Epidermal melanocyte (primary cell): Measurements from ENCODE around the gene KASH5.

ENCODE experiments used
- DNase-seq: peaks from one replicate; pipeline ENCODE4 v3.0.0; 2011; ENCODE audit warnings: low spot score; ENCODE audit not compliant: insufficient read length

Gene KASH5

GRCh38 chr19:49421039-49421877 is 33.2 kb downstream of the KASH5 start:
- DNase-seq = peak; percentile 87

- DNase-seq = no peak
These were observed 33.8 kb downstream of the KASH5 start for GRCh38 chr19:49421878-49422202.

DNA sequence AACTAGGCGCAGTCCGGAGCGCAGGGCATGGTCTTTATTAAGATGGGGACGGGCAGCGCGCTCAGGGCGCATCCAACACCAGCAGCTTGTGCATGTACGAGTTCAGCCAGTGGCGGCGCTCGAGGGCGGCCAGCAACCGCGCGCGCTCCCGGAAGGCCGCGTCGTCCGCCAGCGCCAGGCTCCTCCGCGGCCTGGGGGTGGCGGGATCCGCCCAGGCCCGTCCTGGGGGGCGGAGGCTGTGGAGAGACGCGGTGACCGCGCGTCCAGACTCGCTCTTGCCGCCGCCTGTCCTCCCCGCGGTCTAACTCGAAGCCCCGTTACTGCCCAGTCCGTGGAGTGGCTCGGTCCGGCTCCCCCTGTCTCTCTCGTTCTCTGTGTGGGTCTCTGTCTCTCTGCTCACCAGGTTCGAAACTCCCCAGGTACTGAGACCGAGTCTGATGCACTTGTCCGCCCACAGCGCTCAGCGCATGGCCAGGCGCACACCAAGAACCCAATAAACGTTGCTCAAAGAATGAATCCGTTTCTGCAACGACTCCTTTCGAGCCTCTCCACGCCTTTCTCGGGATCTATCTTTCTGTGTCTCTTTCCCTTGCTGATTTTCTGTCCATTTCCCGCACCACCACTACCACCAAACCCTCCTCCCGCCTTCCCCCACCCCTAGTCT is 34.5 kb downstream of the KASH5 start:
- peak; percentile 13 for DNase-seq

- DNase-seq = peak; percentile 2
These were observed 35.3 kb downstream of the KASH5 start, which contains the start of gene PTH2 for GRCh38 chr19:49423071-49423984. PTH2 (minus strand) TSS chr19:49423441; CDS start chr19:49423339, 102 bp downstream.

- peak; percentile 14 for DNase-seq
These were observed 35.9 kb downstream of the KASH5 start for GRCh38 chr19:49423985-49424303.

DNA sequence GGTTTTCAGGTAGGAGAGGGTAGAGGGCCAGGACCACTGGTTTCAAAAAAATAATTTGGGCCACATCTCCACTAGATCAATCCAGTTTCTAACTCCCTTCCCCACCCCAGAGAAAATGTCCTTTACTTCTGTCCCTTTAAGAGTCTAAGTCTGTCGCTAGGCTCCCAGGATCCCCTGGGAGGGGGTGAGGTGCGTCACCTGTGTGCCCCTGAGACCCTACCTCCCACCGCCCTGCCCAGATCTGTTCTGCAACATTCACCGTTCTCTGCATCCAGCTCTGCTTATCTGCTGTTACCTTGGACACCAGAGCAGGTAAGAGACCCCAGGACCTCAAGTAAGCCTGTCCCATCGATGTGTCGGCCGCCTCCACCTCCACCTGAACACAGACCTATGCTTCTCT is 37.1 kb downstream of the KASH5 start, which contains the start of gene GFY:
Gene GFY, plus strand, starts transcription at position 211 of the 400 bp plus-strand sequence. CDS start 1,043 bp downstream, outside the sequence.
- no peak for DNase-seq

GRCh38 chr19:49425922-49426592 is 38.0 kb downstream of the KASH5 start:
- peak; percentile 19 for DNase-seq

- peak; percentile 1 for DNase-seq
These were observed 39.3 kb downstream of the KASH5 start for GRCh38 chr19:49427339-49427738.

DNA sequence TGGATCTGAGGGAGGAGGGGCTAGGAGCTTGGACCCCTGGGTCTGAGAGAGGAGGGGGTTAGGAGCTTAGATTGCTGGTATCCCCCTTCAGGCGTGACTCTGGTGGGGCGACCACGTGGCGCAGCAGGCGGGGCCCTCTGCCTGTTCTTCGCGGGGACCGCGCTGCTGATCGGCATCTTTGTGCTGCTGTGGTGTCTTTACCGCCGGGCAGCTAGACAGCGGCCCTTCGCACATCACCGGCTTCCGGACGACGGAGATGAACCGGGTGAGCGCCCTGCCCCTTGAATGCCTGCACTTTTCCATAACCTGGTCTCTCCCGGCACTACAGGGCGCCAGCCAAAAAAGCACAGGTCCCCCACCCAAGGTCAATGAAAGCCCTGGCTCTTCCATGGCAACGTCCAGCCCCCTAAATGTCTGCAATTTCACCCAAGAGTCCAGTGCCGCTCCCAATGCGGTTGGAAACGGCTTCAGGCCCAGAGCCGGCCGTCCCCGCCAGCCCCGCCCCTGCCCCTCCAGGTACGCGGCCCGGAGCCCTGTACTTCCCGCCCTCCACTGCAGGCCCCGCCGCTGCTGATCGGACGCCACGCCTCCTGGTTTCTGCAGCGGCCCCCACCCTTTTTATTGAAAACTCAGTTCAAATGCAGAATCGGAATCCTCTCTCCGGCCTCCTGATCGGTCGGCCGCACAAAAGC is 40.0 kb downstream of the KASH5 start:
- peak; percentile 22 for DNase-seq

GRCh38 chr19:49428547-49429451 is 40.8 kb downstream of the KASH5 start:
- peak; percentile 8 for DNase-seq

DNA sequence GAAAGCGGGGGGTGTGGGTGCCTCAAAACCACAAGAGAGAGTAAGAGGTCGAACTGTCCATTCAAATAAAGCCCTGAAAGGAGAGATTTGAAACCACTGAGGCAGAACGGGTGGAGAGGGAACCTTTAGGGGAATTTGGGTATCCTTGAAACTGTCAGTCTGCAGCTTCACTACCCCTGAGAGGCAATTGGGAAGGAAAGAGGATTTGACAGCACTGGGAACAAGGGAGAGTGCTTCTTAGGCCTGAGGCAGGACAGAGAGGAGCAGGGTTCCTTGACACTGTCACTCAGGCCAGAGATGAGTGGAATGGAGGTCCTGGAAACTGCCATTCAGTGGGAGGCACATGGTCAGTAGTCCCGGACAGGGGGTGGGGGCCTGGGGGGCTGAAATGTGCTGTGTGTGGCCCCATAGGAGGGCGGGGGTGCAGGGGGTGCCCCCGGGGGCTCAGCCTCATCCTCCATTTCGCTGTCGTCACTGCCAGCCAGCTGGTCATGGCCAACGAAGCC is 42.2 kb downstream of the KASH5 start:
- DNase-seq = peak; percentile 17

DNA sequence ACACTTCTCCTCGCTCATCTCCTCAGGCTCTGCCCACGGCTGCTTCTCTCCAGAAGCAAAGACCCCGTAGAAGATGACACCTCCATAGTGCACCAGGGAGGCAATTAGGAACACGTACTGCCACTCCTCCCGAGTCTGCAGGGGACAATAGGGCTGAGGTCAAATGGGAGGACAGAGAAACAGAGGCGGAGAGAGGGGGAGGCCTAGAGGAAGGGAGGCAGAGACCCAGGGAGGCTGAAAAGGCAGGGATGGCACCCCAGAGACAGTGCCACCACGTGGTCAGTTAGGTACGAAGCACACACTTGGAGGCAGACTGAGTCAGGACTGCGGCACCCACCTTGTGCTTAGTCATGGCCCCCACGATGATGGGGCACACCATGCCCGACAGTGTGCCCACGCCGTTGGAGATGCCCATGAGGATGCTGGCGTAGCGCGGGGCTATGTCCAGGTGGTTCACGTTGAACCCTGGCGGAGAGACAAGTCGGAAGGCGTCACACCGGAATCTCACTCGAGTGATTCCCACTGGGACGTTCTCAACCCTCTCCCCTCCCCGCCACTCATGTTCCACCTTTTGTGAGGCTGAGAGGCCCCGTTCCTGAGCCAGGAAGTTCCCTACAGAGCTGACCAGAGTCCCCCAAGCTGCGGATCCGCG is 42.8 kb downstream of the KASH5 start:
- peak; percentile 9 for DNase-seq

- DNase-seq = no peak
These were observed 43.3 kb downstream of the KASH5 start for GRCh38 chr19:49431330-49431749.

- DNase-seq = peak; percentile 10
These were observed 44.4 kb downstream of the KASH5 start for GRCh38 chr19:49432141-49433073.

GRCh38 chr19:49433240-49433901 is 45.3 kb downstream of the KASH5 start:
- DNase-seq = peak; percentile 7

- peak; percentile 15 for DNase-seq
These were observed 47.0 kb downstream of the KASH5 start for GRCh38 chr19:49434907-49435583.
